ENCODE measurements around the gene MSS51.

DNA sequence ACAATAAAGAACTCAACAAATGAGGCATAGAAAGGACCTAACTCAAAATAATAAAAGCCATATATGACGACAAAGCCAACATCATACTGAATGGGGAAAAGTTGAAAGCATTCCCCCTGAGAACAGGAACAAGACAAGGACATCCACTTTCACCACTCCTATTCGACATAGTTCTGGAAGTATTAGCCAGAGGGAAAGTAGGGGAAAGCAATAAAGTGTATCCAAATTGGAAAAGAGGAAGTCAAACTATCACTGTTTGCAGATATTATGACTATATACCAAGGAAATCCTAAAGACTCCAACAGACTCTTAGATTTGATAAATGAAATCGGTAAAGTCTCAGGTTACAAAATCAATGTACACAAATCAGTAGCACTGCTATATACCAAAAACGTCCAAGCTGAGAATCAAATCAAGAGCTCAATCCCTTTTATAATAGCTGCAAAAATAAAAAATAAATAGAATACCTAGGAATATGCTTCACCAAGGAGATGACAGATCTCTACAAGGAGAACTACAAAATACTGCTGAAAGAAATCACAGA is 24.3 kb downstream of the MSS51 start:
- TF ChIP-seq GATA2 (IDR thresholded peaks at IDR 0.05; ENCODE audit: low read depth, low read length) (no peak), GATA3 (IDR thresholded peaks at IDR 0.05; ENCODE audit: low read depth, low read length) (no peak)

Measured in SH-SY5Y (cell line).